Neural progenitor cell (in vitro differentiated cells): Measurements from ENCODE around the gene TSC22D4. TPM values are rescaled to one million over a fixed set of nuclear protein-coding genes. Genes with fewer than 3 reads are reported as not detected.

Experiments used
- DNase-seq: peaks from one replicate; pipeline ENCODE4 v3.0.0-alpha.2; 2016; ENCODE audit warnings: low spot score
- H2AFZ ChIP-seq: fragments of 200-600 bp; sonication (generic); replicated peaks from 2 replicates; pipeline ENCODE4 v1.6.1; 2016; ENCODE audit warnings: antibody characterized with exemption
- H3F3A ChIP-seq: fragments of 200-600 bp; sonication (generic); 2 replicates; pipeline ENCODE4 v1.6.1; 2016; ENCODE audit warnings: antibody characterized with exemption, low read depth
- H3K27ac ChIP-seq: fragments of 200-600 bp; sonication (generic); 2 replicates; pipeline ENCODE4 v1.5.1; 2016; ENCODE audit warnings: mild to moderate bottlenecking
- H3K27me3 ChIP-seq: fragments of 200-600 bp; sonication (generic); 2 replicates; pipeline ENCODE4 v1.6.1; 2016; ENCODE audit warnings: mild to moderate bottlenecking, moderate library complexity
- H3K36me3 ChIP-seq: fragments of 200-600 bp; sonication (generic); 2 replicates; pipeline ENCODE4 v1.5.1; 2016
- H3K4me1 ChIP-seq: fragments of 200-600 bp; sonication (generic); 2 replicates; pipeline ENCODE4 v1.6.1; 2016; ENCODE audit warnings: mixed run types
- H3K4me2 ChIP-seq: fragments of 200-600 bp; sonication (generic); 2 replicates; pipeline ENCODE4 v1.6.1; 2016
- H3K4me3 ChIP-seq: fragments of 200-600 bp; sonication (generic); 2 replicates; pipeline ENCODE4 v1.5.1; 2016
- H3K79me2 ChIP-seq: fragments of 200-600 bp; sonication (generic); 2 replicates; pipeline ENCODE4 v1.6.1; 2016; ENCODE audit warnings: low read depth
- H3K9ac ChIP-seq: fragments of 200-600 bp; sonication (generic); 2 replicates; pipeline ENCODE4 v1.6.1; 2016
- H3K9me3 ChIP-seq: fragments of 200-600 bp; sonication (generic); 2 replicates; pipeline ENCODE4 v1.5.1; 2016; ENCODE audit warnings: low read depth
- H4K20me1 ChIP-seq: fragments of 200-600 bp; sonication (generic); 2 replicates; pipeline ENCODE4 v1.6.1; 2016; ENCODE audit warnings: low read depth
- H3K27ac Mint-ChIP-seq: 3 replicates; pipeline ENCODE4 v1.8.0; 2021; ENCODE audit warnings: mixed read lengths
- H3K27me3 Mint-ChIP-seq: 2 replicates; pipeline ENCODE4 v1.8.0; 2022; ENCODE audit warnings: low read depth, mild to moderate bottlenecking, inconsistent platforms, moderate library complexity, mixed read lengths; ENCODE audit not compliant: insufficient read depth
- H3K36me3 Mint-ChIP-seq: 3 replicates; pipeline ENCODE4 v1.8.0; 2021; ENCODE audit warnings: mixed read lengths
- H3K4me1 Mint-ChIP-seq: 3 replicates; pipeline ENCODE4 v1.8.0; 2021; ENCODE audit warnings: mixed read lengths
- H3K4me3 Mint-ChIP-seq: 3 replicates; pipeline ENCODE4 v1.8.0; 2021; ENCODE audit warnings: mild to moderate bottlenecking, moderate library complexity, mixed read lengths
- H3K9me3 Mint-ChIP-seq: 3 replicates; pipeline ENCODE4 v1.8.0; 2020; ENCODE audit warnings: mixed read lengths
- CTCF ChIP-seq: fragments of 200-600 bp; sonication (generic); IDR thresholded peaks from 2 replicates; pipeline ENCODE4 v1.5.1; 2017; ENCODE audit warnings: antibody characterized with exemption, mild to moderate bottlenecking
- EZH2 ChIP-seq: fragments of 200-600 bp; sonication (generic); IDR thresholded peaks from 2 replicates; pipeline ENCODE4 v1.6.1; 2017; ENCODE audit warnings: antibody characterized with exemption, mild to moderate bottlenecking, moderate library complexity
- EZH2phosphoT487 ChIP-seq: fragments of 200-600 bp; sonication (generic); IDR thresholded peaks from 2 replicates; pipeline ENCODE4 v1.6.1; 2017; ENCODE audit warnings: antibody characterized with exemption
- total RNA-seq: library from RNA; depleted of rRNA; stranded (reverse); fragments of >200 nt; gene quantifications from 2 replicates; pipeline ENCODE4 v1.2.3, GENCODE V29; 2015; ENCODE audit warnings: low replicate concordance

The TSC22D4 gene
- total RNA-seq, 1 donor from 2014 or later: 11.0 TPM

DNA sequence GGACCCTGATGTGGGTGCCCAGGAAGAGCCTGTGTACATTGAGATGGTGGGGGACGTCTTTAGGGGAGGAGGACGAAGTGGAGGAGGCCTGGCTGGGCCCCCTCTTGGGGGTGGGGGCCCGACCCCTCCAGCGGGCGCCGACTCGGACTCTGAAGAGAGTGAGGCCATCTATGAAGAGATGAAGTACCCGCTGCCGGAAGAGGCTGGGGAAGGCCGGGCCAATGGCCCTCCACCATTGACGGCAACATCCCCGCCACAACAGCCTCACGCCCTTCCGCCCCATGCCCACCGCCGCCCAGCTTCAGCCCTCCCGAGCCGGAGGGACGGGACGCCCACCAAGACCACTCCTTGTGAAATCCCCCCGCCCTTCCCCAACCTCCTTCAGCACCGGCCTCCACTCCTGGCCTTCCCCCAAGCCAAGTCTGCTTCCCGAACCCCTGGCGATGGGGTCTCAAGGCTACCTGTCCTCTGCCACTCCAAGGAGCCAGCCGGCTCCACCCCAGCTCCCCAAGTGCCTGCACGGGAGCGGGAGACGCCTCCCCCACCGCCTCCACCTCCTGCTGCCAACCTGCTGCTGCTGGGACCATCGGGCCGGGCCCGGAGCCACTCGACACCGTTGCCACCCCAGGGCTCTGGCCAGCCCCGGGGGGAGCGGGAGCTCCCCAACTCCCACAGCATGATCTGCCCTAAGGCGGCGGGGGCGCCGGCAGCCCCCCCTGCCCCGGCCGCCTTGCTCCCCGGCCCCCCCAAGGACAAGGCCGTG lies 9.5 kb upstream of the TSC22D4 start:
- DNase-seq: no peak
- no peaks in the 10 kb centered on the region for H3K9me3 Mint-ChIP-seq
- H3K27me3 Mint-ChIP-seq: peaks cover 4% of the 10 kb centered on the region
- Histone ChIP-seq H3K9ac (no peak overlapping the region), H3K9me3 (no peaks in the 10 kb centered on the region), H3K27ac (no peak overlapping the region), H3K27me3 (peaks cover 13% of the 10 kb centered on the region), H3K4me1 (peaks cover 37% of the 10 kb centered on the region), H4K20me1 (peaks cover 4% of the 10 kb centered on the region), H3K79me2 (no peaks in the 10 kb centered on the region), H3K4me2 (no peak overlapping the region), H3F3A (peaks cover 4% of the 10 kb centered on the region), H3K36me3 (no peaks in the 10 kb centered on the region), H2AFZ (no peak overlapping the region), H3K4me3 (no peak overlapping the region)
- H3K27ac Mint-ChIP-seq: peak overlapping the region; percentile 72
- peaks cover 71% of the 10 kb centered on the region for H3K4me1 Mint-ChIP-seq
- H3K36me3 Mint-ChIP-seq: peaks cover 8% of the 10 kb centered on the region
- no peak for TF ChIP-seq EZH2
- no peak for TF ChIP-seq CTCF
- TF ChIP-seq EZH2phosphoT487: no peak
- no peak overlapping the region for H3K4me3 Mint-ChIP-seq

DNA sequence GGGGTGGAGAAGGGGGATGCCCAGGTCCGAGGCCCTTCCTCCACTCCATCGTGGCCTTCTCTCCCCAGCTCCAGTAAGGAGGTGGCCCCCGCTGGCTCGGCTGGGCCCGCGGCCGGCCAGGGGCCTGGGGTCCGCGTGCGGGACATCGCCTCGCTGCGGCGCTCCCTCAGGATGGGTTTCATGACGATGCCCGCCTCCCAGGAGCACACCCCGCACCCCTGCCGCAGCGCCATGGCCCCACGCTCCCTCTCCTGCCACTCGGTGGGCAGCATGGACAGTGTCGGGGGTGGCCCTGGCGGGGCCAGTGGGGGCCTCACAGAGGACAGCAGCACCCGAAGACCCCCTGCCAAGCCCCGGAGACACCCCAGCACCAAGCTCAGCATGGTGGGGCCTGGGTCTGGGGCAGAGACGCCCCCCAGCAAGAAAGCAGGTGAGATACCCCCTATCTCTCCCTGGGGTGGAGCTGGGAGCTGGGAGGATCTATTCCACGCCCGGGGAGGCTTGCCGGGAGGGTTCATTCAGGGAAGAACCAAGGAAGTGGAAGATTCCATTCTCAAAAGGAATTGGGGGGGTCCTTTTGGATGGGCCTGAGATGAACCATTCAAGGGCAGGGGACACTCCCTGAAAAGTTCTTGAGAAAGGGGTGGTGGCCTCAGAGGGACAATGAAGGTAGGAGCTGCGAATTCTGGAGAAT lies 7.9 kb upstream of the TSC22D4 start:
- Histone ChIP-seq H3K9me3 (no peaks in the 10 kb centered on the region), H3K27me3 (peaks cover 9% of the 10 kb centered on the region), H3K79me2 (no peaks in the 10 kb centered on the region), H3F3A (peaks cover 12% of the 10 kb centered on the region), H2AFZ (no peak overlapping the region), H3K4me1 (peaks cover 32% of the 10 kb centered on the region), H3K4me3 (no peak overlapping the region), H4K20me1 (peaks cover 4% of the 10 kb centered on the region), H3K9ac (no peak overlapping the region), H3K4me2 (peak overlapping the region; percentile 31), H3K36me3 (no peaks in the 10 kb centered on the region), H3K27ac (no peak overlapping the region)
- peaks cover 2% of the 10 kb centered on the region for H3K27me3 Mint-ChIP-seq
- no peak overlapping the region for H3K4me3 Mint-ChIP-seq
- H3K27ac Mint-ChIP-seq: peak overlapping the region; percentile 82
- H3K36me3 Mint-ChIP-seq: peaks cover 6% of the 10 kb centered on the region
- TF ChIP-seq CTCF (no peak), EZH2phosphoT487 (no peak), EZH2 (no peak)
- peak; percentile 59 for DNase-seq
- H3K4me1 Mint-ChIP-seq: peaks cover 64% of the 10 kb centered on the region
- no peaks in the 10 kb centered on the region for H3K9me3 Mint-ChIP-seq

- Mint-ChIP-seq H3K4me1 (peaks cover 65% of the 10 kb centered on the region), H3K4me3 (peak overlapping the region; percentile 76), H3K27me3 (peaks cover 4% of the 10 kb centered on the region), H3K27ac (peak overlapping the region; percentile 90), H3K9me3 (no peaks in the 10 kb centered on the region), H3K36me3 (peaks cover 6% of the 10 kb centered on the region)
- Histone ChIP-seq H2AFZ (no peak overlapping the region), H3F3A (peaks cover 17% of the 10 kb centered on the region), H3K4me2 (no peak overlapping the region), H3K36me3 (no peaks in the 10 kb centered on the region), H3K27ac (no peak overlapping the region), H3K27me3 (peaks cover 9% of the 10 kb centered on the region), H3K9ac (no peak overlapping the region), H3K9me3 (no peaks in the 10 kb centered on the region), H4K20me1 (peaks cover 4% of the 10 kb centered on the region), H3K4me3 (no peak overlapping the region), H3K79me2 (no peaks in the 10 kb centered on the region), H3K4me1 (peaks cover 32% of the 10 kb centered on the region)
- DNase-seq: no peak
- no peak for TF ChIP-seq CTCF
- TF ChIP-seq EZH2phosphoT487: no peak
- TF ChIP-seq EZH2: no peak
Measured at GRCh38 chr7:100486111-100486636, 7.2 kb upstream of the TSC22D4 start.
